Middle frontal gyrus (tissue), 1 donor: ENCODE results near the gene TRMT112.
"Not testable (repeated sequence)": the region's sequence is repeated elsewhere in the genome, so short reads cannot be mapped to it uniquely, and the experiment has no call there.

Experiments
- DNase-seq: peaks from one replicate; pipeline ENCODE4 v3.0.0-alpha.2; 2015; ENCODE audit warnings: low spot score; ENCODE audit errors: extremely low spot score

The TRMT112 gene

DNA sequence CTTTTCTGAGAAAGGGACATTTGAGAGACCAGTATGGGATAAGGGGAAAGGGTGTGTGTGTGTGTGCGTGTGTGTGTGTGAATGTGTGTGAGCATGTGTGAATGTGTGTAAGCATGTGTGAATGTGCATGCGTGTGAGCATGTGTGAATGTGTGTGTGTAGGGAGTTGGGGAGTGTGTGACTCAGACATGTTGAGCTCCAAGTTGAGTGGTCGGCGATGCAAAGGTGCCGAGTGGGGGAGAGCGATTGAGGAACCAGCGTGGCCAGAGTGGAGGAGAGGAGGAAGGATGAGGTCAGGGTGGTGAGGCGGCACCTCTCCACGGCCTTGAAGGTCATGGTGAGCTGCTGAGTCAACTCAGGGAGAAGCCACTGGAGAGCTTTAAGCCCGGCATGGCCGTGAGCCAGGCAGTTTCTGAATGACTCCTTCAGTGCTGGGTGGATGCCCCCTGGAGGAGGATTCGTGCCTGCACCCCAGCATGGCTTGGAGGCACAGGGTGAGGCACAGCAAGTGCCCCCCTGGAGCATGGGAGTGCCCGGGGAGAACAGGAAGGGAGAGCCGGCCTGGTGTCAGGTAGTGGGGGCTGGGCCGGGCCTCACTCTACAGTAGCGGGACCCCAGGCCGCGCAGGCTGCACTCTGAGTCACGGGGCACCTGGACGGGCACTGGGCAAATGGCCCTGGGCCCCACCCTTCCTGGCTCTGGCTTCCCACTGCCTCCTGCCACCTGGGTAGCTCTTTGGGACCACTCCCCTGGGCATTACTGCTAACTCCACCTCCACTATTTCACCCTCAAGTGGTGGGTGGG is 14.4 kb upstream of the TRMT112 start:
- DNase-seq, result no peak

DNA sequence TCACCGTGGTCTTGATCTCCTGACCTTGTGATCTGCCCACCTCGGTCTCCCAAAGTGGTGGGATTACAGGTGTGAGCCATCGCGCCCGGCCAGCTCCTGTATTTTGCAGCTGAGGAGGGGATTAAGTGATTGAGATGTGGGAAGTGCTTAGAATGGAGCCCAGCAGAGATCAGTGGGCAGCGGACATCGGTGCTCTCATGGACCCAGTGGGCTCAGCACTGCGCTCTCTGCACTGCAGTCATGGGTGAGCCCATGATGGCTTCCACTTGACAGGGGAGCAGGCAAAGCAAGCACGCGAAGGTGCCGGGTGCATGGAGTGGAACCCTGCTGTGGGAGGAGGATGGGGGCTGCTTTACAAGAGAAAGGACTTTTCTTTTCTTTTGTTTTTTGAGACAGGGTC is 13.5 kb upstream of the TRMT112 start:
- DNase-seq, result no peak

DNA sequence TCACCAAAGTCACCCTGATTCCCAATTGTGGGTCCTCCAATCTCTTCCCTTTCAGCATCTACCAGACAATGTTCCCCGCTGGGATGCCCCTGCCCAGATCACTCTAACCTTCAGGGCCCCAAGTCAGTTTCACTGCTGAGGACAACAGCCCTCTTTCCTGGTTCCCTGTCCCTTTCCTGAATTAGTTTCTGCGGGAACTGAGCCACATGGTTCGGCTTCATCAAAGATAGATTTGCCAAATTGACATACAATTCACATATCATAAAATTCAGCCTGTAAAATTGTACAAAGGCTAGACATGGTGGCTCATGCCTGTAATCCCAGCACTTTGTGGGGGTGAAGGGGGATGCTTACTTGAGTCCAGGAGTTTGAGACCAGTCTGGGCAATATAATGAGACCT is 10.6 kb upstream of the TRMT112 start:
- no peak for DNase-seq

DNA sequence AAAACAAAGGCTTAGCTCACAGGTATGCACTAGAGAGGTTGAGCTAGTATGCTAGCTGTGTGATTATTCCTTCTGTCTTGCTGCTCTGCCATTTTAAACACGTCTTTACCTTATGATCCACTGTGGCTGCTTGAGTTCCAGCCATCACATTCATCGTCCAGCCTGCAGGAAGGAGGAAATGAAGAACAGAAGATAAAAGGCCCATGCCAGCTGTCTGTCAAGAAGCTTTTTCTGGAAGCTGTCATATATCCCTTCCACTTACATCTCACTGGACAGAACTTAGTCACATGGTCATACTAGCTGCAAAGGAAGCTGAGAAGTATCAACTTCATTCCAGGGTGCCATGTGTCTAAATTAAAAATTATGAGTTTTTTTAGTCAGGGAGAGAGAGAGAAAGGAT is 10.0 kb upstream of the TRMT112 start:
- DNase-seq, result no peak

DNA sequence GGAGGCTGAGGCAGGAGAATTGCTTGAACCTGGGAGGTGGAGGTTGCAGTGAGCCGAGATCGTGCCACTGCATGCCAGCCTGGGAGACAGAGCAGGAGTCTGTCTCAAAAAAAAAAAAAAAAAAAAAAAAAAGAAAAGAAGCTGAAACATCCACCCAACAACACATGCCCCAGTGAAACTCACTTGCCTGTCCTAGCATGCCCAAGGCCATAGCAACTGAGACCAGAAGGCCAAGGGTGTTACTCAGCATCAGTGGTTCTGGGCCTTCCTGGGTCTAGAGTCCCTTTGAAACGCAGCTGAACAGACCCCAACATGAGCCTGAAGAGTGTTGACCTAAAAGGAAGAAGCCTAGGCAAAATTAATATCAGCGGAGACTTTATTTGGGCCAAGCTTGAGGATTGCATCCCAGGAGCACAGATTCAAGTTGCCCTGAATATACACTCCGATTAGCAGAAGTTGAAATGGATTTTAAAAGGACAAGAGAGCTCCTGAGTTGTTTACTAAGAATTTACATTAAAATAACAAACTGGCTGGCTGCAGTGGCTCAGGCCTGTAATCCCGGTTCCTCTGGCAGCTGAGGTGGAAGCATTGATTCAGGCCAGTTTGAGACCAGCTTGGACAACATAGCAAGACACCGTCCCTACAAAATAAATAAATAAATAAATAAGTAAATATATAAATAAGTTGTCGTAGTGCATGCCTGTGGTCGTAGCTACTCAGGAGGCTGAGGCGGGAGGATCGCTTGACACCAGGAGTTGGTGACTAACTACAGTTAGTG is 7.5 kb upstream of the TRMT112 start:
- DNase-seq, result no peak

DNA sequence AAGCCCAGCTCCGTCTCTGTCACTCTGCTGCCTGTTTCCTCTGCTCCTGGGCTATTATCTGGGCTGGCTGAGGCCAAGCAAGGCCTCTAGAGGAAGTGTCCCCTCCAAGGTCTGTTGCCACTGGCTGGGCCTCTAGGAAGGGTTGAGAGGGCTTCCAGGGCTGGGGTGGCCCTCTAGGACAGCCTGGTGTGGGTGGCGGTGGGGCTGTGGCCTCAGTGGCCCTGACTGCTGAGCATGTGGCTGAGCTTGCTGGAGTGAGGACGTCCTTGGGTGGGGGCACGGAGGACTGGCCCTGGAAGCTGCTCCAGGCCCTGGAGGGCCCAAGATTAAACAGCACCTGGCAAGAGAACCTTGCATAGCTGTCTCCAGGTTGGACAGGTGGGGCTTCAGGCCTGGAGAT is 6.6 kb upstream of the TRMT112 start:
- not testable (repeated sequence) for DNase-seq

DNA sequence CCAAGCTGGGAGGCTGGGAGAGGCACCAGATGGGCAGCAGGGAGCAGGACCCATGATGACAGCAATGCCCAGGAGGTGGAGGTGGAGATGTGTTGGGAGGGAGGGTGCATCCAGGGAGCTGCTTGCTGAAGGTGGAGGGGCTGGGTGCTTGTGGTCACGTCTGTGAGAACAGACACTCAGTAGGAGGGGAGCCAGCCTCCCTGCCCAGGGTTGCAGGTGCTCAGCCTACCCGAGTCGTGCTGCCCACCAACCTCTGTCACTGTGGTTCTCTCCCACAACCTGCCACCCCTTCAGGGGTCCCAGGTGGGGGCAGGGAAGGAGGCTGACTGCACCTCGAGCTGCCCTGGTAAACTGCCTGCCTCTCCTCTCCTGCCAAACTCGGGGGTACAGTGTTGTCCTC is 6.0 kb upstream of the TRMT112 start:
- DNase-seq, result no peak

DNA sequence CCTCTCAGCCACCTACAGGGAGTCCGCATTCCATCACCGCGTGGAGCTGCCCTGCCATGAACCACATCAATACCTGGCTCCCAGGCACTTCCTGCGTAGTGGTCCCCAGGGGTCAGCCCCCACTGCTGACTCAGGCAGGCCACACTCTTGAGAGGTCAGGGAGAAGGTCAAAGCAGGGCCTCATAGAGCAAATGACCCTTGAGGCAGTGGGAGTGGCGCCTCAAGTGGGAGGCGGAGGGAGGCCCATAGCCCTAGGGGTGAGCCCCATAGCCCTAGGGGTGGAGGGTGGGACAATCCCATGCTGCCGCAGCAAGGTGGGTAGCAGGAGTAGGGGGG is 5.5 kb upstream of the TRMT112 start:
- DNase-seq, result no peak

DNA sequence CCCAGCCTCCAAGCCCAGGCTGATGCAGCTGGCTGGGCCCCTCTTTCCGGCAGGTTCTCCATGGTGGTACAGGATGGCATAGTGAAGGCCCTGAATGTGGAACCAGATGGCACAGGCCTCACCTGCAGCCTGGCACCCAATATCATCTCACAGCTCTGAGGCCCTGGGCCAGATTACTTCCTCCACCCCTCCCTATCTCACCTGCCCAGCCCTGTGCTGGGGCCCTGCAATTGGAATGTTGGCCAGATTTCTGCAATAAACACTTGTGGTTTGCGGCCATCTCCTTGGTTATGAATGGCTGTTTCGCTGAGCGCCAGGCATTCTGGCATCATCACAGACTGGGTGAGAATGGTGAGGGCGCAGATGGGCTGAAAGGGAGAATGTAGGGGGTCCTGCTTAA is 4.2 kb upstream of the TRMT112 start:
- DNase-seq, result no peak

DNA sequence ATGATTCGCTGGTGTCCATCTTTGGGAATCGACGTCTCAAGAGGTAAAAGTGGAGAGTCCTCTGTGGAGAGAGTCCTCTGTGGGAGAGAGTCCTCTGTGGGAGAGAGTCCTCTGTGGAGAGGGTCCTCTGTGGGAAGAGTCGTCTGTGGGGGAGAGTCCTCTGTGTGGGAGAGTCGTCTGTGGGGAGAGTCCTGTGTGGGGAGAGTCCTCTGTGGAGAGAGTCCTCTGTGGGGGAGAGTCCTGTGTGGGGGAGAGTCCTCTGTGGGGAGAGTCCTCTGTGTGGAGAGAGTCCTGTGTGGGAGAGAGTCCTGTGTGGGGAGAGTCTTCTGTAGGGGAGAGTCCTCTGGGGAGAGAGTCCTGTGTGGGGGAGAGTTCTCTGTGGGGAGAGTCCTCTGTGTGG is 3.7 kb upstream of the TRMT112 start:
- no peak for DNase-seq

DNA sequence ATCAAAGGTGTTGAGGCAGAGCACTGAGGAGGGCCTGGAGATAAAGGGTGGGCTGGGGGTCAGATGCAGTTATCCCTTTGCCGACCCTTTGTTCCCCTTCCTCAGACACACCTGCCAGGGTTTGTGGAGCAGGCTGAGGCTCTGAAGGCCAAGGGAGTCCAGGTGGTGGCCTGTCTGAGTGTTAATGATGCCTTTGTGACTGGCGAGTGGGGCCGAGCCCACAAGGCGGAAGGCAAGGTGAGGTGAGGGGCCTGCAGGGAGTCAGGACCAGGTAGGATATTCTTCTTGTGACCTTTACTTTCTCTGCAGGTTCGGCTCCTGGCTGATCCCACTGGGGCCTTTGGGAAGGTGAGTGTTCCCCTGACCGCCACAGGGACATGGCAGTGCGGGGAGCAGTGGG is 3.2 kb upstream of the TRMT112 start:
- no peak for DNase-seq

DNA sequence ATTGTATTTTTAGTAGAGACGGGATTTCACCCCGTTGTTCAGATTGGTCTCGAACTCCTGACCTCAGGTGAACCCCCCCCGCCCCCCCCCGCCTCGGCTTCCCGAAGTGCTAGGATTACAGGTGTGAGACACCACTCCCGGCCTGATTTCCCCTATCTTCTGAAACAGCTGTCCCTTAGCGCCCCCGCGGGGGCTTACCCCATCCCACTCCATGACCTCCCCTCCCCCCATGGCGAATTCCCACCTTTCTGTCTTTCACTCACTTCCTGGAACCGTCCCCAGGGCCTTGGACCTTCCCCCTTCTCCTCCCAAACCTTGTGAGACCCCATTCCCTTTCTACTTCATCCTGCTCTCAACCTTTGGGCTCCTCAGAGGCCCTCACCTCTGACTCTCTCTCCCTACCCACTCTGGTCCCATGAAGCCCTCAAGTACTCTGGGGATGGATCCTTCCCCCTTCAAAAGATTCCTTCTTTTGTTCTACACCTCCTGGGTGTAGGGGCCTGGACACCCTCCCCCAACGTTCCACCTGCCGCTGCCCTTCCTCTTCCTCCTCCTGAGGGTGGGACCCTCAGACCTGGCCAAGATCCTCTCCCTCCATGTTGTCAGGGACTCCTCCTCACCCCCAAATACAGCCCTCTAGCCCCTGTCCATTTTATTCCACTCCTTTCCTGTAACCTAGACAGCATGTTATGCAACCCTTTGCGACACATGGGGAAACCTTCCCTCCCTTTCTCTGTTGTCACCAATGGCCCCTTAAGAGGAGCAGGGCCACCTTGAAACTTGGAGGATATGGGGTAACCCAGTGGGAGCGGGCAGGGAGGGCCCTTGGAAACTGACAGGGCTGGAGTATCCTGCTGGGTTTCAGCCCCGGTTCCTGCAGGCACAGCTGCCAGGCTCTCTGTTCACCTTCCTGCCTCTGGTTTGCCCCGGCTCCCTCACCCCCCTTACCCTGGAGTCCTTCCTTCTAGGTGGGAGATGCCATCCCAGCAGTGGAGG is 1.7 kb upstream of the TRMT112 start:
- DNase-seq, result no peak

DNA sequence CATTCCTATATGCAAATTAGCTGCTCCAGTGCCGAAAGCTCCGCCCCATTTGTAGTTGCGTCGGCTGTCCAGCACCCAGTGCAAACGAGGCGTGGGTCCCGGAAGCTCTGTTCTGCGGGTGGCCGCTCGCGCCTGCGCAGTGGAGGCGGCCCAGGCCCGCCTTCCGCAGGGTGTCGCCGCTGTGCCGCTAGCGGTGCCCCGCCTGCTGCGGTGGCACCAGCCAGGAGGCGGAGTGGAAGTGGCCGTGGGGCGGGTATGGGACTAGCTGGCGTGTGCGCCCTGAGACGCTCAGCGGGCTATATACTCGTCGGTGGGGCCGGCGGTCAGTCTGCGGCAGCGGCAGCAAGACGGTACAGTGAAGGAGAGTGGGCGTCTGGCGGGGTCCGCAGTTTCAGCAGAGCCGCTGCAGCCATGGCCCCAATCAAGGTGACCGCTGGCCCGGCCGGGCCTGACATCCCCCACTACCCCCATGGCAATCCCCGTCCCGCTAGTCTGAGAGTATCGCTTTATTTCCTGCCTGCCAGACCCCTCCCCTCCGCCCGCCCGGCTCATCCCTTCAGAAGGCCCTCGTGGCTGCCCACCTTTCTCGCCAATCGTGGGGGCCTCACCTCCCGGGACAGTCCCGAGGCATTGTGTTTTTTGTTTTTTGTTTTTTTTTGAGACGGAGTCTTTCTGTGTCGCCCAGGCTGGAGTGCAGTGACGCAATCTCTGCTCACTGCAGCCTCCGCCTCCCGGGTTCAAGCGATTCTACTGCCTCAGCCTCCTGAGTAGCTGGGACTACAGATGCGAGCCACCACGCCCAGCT is 804 bp upstream of the TRMT112 start, which contains the start of gene PRDX5:
PRDX5 (plus strand) TSS at position 161 of the 805 bp plus-strand sequence; CDS start at position 256, 95 bp downstream.
- peak; percentile 95 for DNase-seq

DNA sequence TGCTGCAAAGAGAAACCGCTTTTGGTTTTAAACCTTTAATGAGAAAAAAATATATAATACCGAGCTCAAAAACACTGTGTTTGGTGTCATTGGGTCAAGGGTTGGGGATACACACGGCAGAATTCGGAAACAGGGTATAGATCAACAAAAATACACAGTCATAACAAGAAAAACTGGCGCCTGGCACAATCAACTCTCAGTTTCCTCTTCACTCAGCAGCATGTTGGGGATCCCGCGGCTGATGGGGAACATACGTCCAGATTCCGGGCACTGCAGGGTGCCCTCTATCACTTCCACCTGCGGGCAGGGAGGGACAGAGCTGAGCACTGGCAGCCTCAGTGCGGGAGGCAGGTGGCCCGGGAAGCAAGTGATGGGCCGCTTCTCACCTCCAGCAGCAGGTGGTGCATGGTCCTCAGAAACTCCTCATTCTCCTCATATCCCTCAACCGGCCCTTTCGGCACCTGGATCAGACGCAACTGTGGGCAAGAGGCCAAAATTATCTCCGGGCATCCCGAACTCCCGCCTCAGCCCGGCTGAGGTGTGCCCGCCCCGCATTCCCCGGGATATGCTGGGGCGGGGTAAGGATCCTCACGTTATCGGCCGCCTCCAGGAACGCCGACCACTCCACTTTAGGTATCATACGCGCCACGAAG is 561 bp downstream of the TRMT112 start:
- no peak for DNase-seq

DNA sequence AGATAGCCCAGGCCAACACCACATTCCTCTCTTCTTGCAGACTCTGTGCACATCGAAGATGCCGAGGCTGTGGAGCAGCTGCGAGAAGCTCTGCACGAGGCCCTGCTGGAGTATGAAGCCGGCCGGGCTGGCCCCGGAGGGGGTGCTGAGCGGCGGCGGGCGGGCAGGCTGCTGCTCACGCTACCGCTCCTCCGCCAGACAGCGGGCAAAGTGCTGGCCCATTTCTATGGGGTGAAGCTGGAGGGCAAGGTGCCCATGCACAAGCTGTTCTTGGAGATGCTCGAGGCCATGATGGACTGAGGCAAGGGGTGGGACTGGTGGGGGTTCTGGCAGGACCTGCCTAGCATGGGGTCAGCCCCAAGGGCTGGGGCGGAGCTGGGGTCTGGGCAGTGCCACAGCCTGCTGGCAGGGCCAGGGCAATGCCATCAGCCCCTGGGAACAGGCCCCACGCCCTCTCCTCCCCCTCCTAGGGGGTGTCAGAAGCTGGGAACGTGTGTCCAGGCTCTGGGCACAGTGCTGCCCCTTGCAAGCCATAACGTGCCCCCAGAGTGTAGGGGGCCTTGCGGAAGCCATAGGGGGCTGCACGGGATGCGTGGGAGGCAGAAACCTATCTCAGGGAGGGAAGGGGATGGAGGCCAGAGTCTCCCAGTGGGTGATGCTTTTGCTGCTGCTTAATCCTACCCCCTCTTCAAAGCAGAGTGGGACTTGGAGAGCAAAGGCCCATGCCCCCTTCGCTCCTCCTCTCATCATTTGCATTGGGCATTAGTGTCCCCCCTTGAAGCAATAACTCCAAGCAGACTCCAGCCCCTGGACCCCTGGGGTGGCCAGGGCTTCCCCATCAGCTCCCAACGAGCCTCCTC is 1.5 kb downstream of the TRMT112 start:
- not testable (repeated sequence) for DNase-seq

DNA sequence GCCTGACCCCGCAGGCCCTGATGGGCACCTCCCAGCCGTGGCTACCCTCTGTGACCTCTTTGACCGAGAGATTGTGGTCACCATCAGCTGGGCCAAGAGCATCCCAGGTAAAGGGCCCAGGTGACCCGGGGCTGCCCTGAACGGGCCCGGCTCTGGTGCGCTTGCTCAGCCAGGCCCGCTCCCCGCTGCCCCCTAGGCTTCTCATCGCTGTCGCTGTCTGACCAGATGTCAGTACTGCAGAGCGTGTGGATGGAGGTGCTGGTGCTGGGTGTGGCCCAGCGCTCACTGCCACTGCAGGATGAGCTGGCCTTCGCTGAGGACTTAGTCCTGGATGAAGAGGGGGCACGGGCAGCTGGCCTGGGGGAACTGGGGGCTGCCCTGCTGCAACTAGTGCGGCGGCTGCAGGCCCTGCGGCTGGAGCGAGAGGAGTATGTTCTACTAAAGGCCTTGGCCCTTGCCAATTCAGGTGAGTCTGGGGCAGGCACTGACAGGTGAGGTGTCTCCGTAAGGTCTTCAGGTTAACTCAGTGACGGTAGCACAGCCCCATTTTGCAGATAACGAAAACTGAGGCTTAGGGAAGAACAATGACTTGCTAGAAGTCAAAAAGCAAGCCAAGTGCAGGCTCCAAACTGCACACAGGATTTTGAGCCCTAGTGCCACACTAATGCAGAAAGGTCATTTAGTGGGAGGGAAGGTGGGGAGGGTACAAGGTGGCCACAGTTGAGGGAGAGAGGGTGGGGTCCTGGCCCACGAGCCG is 2.4 kb downstream of the TRMT112 start:
- DNase-seq, result no peak

DNA sequence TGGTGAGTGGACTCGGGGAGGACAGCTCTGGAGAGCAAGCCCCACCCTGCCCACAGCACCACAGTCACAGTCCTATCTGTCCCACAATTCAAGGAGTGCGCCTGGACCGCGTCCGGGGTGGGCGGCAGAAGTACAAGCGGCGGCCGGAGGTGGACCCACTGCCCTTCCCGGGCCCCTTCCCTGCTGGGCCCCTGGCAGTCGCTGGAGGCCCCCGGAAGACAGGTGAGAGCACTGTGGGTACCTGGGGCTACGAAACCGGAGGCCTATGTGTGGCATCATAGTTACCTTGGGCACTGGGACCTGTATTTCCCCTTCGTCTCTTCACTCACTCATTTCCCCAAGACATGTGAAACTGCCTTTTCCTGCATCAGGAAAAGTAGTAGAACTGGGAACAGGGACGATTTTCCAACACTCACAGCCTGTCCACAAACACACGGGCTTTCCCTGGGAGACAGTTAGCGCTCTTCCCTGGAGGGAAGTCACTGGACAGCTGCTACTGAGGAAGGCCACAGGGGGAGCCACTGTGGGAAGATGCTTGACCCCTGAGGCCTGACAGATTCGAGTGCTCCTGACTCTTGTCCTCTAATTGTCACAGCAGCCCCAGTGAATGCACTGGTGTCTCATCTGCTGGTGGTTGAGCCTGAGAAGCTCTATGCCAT is 3.1 kb downstream of the TRMT112 start:
- DNase-seq, result no peak
